Fibroblast of lung (primary cell): ENCODE results near the gene TLR8. TPM values are rescaled to one million over a fixed set of nuclear protein-coding genes. Genes with fewer than 3 reads are reported as not detected.

Experiments
- DNase-seq, 2 donors: peaks; one replicate each; pipeline versions ENCODE4 v3.0.0 to v3.0.0-alpha.2; 2010; ENCODE audit warnings: low read depth in 2 of 2
- H2AFZ ChIP-seq: 2 replicates; pipeline ENCODE4 v1.5.1; 2012; ENCODE audit warnings: low read length, control low read depth, inconsistent platforms
- H3K27ac ChIP-seq: 2 replicates; pipeline ENCODE4 v1.5.1; 2011; ENCODE audit warnings: low read length, control low read depth; ENCODE audit not compliant: insufficient read depth
- H3K27me3 ChIP-seq: 2 replicates; pipeline ENCODE4 v1.5.1; 2011; ENCODE audit warnings: mild to moderate bottlenecking, low read length; ENCODE audit not compliant: control insufficient read depth, insufficient read depth
- H3K36me3 ChIP-seq: 2 replicates; pipeline ENCODE4 v1.5.1; 2011; ENCODE audit warnings: low read length; ENCODE audit not compliant: control insufficient read depth, insufficient read depth
- H3K4me1 ChIP-seq: 2 replicates; pipeline ENCODE4 v1.5.1; 2011; ENCODE audit warnings: low read length; ENCODE audit not compliant: control insufficient read depth, insufficient read depth; ENCODE audit errors: extremely low read depth
- H3K4me2 ChIP-seq: 2 replicates; pipeline ENCODE4 v1.5.1; 2011; ENCODE audit warnings: low read length, control low read depth; ENCODE audit not compliant: insufficient read depth; ENCODE audit errors: extremely low read depth
- H3K4me3 ChIP-seq, 4 experiments: fragments of 200-600 bp in 1 of 4; sonication (generic) in 1 of 4; replicated peaks in 1 of 4; 2 replicates each; pipeline ENCODE4 v1.5.1; 2011 to 2016; ENCODE audit warnings: low read length in 4 of 4, low read depth in 3 of 4, mild to moderate bottlenecking in 3 of 4, control low read depth in 2 of 4, inconsistent platforms in 1 of 4, mixed read lengths in 1 of 4; ENCODE audit not compliant: insufficient read depth in 1 of 4; ENCODE audit errors: control extremely low read depth in 1 of 4
- H3K79me2 ChIP-seq: 2 replicates; pipeline ENCODE4 v1.5.1; 2012; ENCODE audit warnings: mild to moderate bottlenecking, low read length, inconsistent platforms; ENCODE audit not compliant: control insufficient read depth, insufficient read depth
- H3K9ac ChIP-seq: 2 replicates; pipeline ENCODE4 v1.5.1; 2011; ENCODE audit warnings: mild to moderate bottlenecking, low read length, control low read depth; ENCODE audit not compliant: insufficient read depth
- H3K9me3 ChIP-seq: 2 replicates; pipeline ENCODE4 v1.5.1; 2012; ENCODE audit warnings: low read depth, low read length; ENCODE audit not compliant: control insufficient read depth, insufficient read depth
- H4K20me1 ChIP-seq: 2 replicates; pipeline ENCODE4 v1.5.1; 2011; ENCODE audit warnings: low read length; ENCODE audit not compliant: control insufficient read depth, insufficient read depth; ENCODE audit errors: extremely low read depth
- EZH2 ChIP-seq: IDR thresholded peaks from 2 replicates; pipeline ENCODE4 v1.5.1; 2012; ENCODE audit warnings: low read length, control low read depth, mild to moderate bottlenecking; ENCODE audit errors: missing control alignments
- polyA plus RNA-seq, 2 donors: library from polyadenylated mRNA; depleted of rRNA in 1 of 2; stranded (reverse) in 1 of 2; unstranded in 1 of 2; fragments of >200 nt; gene quantifications; 2 replicates each; pipeline ENCODE4 v1.2.1, GENCODE V29; 2011 to 2012; ENCODE audit warnings: missing spikeins in 1 of 2
- total RNA-seq: library from RNA; depleted of rRNA; stranded (reverse); fragments of >200 nt; gene quantifications from 2 replicates; pipeline ENCODE4 v1.2.1, GENCODE V29; 2014
- TF ChIP-seq, protein P1 (sequence below), 2 donors: IDR thresholded peaks in 1 of 2; conservative IDR thresholded peaks in 1 of 2; 1 replicate in 1 of 2; 2 replicates in 1 of 2; pipeline ENCODE4 v1.5.1; 2011 to 2012; ENCODE audit warnings: low read length in 2 of 2, control low read depth in 1 of 2, inconsistent platforms in 1 of 2, low read depth in 1 of 2, mild to moderate bottlenecking in 1 of 2

TLR8 gene
- total and polyA plus RNA-seq, 2 donors (not counting 1 experiment from before 2014, with no cell fraction given): not detected

DNA sequence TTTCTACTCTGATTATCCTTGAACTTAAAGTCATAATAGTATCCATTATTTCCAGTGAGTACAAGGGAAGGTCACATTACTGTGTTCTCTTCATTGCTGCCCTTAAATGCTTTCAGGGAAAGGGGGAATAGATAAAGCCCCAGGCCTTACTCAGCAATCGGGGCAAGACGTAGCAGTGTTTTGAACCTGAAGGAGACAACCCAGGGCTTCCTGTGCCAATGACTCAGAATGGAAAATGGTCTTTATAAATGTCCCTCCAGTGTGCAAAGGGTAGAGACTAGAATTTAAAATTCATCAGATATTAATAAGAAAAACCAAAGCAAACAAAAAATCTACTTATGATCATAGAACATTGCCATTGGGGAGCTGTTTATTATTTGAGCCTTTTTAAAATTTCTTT is 23.7 kb downstream of the TLR8 start:
- Histone ChIP-seq H3K4me1 (no peaks in the 10 kb centered on the region), H3K9ac (no peak overlapping the region), H3K9me3 (no peaks in the 10 kb centered on the region), H3K4me3 (no peak overlapping the region), H3K4me2 (no peak overlapping the region), H4K20me1 (no peaks in the 10 kb centered on the region), H3K27ac (no peak overlapping the region), H2AFZ (no peak overlapping the region), H3K79me2 (no peaks in the 10 kb centered on the region), H3K36me3 (no peaks in the 10 kb centered on the region), H3K27me3 (no peaks in the 10 kb centered on the region)
- no peak for DNase-seq
- TF ChIP-seq EZH2: no peak
- TF ChIP-seq, protein P1, sequence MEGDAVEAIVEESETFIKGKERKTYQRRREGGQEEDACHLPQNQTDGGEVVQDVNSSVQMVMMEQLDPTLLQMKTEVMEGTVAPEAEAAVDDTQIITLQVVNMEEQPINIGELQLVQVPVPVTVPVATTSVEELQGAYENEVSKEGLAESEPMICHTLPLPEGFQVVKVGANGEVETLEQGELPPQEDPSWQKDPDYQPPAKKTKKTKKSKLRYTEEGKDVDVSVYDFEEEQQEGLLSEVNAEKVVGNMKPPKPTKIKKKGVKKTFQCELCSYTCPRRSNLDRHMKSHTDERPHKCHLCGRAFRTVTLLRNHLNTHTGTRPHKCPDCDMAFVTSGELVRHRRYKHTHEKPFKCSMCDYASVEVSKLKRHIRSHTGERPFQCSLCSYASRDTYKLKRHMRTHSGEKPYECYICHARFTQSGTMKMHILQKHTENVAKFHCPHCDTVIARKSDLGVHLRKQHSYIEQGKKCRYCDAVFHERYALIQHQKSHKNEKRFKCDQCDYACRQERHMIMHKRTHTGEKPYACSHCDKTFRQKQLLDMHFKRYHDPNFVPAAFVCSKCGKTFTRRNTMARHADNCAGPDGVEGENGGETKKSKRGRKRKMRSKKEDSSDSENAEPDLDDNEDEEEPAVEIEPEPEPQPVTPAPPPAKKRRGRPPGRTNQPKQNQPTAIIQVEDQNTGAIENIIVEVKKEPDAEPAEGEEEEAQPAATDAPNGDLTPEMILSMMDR (conservative IDR thresholded peaks at IDR 0.05 in 1 of 2, IDR thresholded peaks at IDR 0.05 in 1 of 2; ENCODE audit: low read depth in 1 of 2, low read length in 2 of 2): no peak

DNA sequence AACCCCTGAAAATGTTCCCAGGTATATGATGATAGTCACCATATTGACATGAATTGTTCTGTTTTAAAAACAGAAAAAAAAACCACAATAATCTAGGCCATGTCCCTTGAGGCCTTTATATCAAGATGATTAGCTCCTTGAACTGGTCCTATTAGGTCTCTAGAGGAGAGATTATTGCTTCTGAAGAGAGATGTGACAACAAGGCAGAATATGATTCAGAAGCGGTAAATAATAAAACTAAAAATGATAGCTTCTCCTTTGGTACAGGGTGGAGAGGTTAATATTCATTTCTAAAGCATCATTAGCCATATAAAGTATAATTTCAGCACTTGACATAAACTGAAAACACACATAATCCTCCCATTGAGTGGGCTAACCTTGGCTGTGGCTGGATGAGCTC is 25.8 kb downstream of the TLR8 start:
- Histone ChIP-seq H3K9ac (no peak overlapping the region), H3K4me1 (no peaks in the 10 kb centered on the region), H3K27me3 (no peaks in the 10 kb centered on the region), H3K36me3 (no peaks in the 10 kb centered on the region), H3K4me3 (no peak overlapping the region), H2AFZ (no peak overlapping the region), H3K27ac (no peak overlapping the region), H3K9me3 (no peaks in the 10 kb centered on the region), H3K79me2 (no peaks in the 10 kb centered on the region), H4K20me1 (no peaks in the 10 kb centered on the region), H3K4me2 (no peak overlapping the region)
- no peak for DNase-seq
- TF ChIP-seq EZH2: no peak
- TF ChIP-seq, protein P1 (conservative IDR thresholded peaks at IDR 0.05 in 1 of 2, IDR thresholded peaks at IDR 0.05 in 1 of 2; ENCODE audit: low read depth in 1 of 2, low read length in 2 of 2): no peak

DNA sequence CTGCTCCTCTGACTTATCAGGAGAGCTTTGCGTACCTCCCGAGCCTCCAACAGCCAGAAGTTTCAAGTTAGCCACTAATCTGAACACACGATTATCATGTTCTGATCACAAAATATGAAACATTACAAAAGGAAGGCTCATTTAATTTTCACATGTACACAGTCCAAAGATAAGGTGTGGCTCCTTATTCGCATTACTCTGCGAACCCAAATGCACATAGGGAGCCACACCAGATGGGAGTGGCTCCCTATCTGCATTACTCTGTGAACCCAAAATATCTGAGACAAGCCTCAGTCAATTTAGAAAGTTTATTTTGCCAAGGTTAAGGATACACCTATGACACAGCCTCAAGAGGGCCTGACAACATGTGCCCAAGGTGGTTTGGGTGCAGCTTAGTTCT is 28.4 kb downstream of the TLR8 start:
- H4K20me1 ChIP-seq: no peaks in the 10 kb centered on the region
- no peak overlapping the region for H3K4me2 ChIP-seq
- no peaks in the 10 kb centered on the region for H3K4me1 ChIP-seq
- DNase-seq: no peak
- H3K4me3 ChIP-seq: no peak overlapping the region
- no peak overlapping the region for H3K27ac ChIP-seq
- no peaks in the 10 kb centered on the region for H3K36me3 ChIP-seq
- no peak overlapping the region for H2AFZ ChIP-seq
- H3K9me3 ChIP-seq: no peaks in the 10 kb centered on the region
- H3K79me2 ChIP-seq: no peaks in the 10 kb centered on the region
- no peak overlapping the region for H3K9ac ChIP-seq
- TF ChIP-seq, protein P1 (conservative IDR thresholded peaks at IDR 0.05 in 1 of 2, IDR thresholded peaks at IDR 0.05 in 1 of 2; ENCODE audit: low read depth in 1 of 2, low read length in 2 of 2): no peak
- TF ChIP-seq EZH2: no peak
- H3K27me3 ChIP-seq: no peaks in the 10 kb centered on the region
